SK-N-SH treated with all-trans-retinoic acid at 6 μM for 48 hours (cell line): Measurements from ENCODE around the gene DST.

Source experiments
- ESRRG ChIP-seq: fragments of 250-450 bp; sonication (Bioruptor Pico); IDR thresholded peaks from 2 replicates; pipeline ENCODE4 v1.6.1; 2021; ENCODE audit warnings: mild to moderate bottlenecking
- GLIS3 ChIP-seq: fragments of 250-450 bp; sonication (Bioruptor Pico); IDR thresholded peaks from 2 replicates; pipeline ENCODE4 v1.5.0; 2020; ENCODE audit warnings: mild to moderate bottlenecking, moderate library complexity
- ISL1 ChIP-seq: fragments of 250-450 bp; sonication (Bioruptor Pico); IDR thresholded peaks from 2 replicates; pipeline ENCODE4 v2.1.2; 2022; ENCODE audit warnings: mild to moderate bottlenecking, moderate library complexity
- OSR1 ChIP-seq: fragments of 250-450 bp; sonication (Bioruptor Pico); IDR thresholded peaks from 2 replicates; pipeline ENCODE4 v1.8.0; 2022; ENCODE audit warnings: moderate library complexity, mild to moderate bottlenecking, inconsistent platforms
- RARB ChIP-seq: fragments of 250-450 bp; sonication (Bioruptor Pico); IDR thresholded peaks from 2 replicates; pipeline ENCODE4 v1.8.0; 2021; ENCODE audit warnings: mild to moderate bottlenecking, moderate library complexity
- ZC3H10 ChIP-seq: fragments of 250-450 bp; sonication (Bioruptor Pico); IDR thresholded peaks from 2 replicates; pipeline ENCODE4 v1.5.1; 2021; ENCODE audit warnings: mild to moderate bottlenecking, moderate library complexity
- TF ChIP-seq, protein P1 (sequence below): fragments of 250-450 bp; sonication (Bioruptor Pico); IDR thresholded peaks from 2 replicates; pipeline ENCODE4 v1.8.0; 2021; ENCODE audit warnings: low read depth, mild to moderate bottlenecking, moderate library complexity, borderline replicate concordance

DNA sequence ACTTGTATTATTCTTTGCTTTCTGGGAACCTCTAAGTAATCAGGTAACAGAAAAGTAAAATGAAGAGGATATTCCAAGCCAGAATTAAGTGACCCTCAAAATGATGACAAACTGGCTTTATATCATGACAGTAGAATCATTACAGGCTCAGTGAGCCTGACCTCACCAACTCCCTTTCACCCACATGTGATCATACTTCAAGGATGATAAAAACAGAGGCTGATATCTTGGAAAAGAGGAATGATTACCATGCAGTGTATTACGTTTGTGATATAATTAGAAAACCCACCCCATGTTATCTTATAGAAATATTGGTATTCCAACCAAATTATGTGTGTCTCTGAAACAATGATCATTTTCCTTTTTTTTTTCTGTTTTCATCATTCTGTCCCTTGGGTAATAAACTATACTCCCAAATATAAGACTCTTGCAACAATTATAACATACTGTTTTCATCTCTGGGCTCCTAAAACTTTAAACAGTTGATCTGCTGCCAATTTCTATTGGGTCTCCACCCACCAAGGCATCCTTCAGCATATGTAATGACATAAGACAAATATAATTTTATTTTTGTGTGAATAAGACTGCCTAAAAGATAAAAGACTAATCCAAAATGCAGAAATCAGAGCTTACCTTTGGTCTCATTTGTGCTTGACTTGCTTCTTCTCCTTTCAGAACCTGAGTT lies 115.7 kb downstream of the DST start:
- TF ChIP-seq, protein P1, sequence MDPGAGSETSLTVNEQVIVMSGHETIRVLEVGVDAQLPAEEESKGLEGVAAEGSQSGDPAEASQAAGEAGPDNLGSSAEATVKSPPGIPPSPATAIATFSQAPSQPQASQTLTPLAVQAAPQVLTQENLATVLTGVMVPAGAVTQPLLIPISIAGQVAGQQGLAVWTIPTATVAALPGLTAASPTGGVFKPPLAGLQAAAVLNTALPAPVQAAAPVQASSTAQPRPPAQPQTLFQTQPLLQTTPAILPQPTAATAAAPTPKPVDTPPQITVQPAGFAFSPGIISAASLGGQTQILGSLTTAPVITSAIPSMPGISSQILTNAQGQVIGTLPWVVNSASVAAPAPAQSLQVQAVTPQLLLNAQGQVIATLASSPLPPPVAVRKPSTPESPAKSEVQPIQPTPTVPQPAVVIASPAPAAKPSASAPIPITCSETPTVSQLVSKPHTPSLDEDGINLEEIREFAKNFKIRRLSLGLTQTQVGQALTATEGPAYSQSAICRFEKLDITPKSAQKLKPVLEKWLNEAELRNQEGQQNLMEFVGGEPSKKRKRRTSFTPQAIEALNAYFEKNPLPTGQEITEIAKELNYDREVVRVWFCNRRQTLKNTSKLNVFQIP (CRISPR knock-in tag): no peak
- TF ChIP-seq GLIS3 (CRISPR knock-in tag) (no peak), RARB (no peak), ISL1 (CRISPR knock-in tag) (peak; percentile 77), ZC3H10 (CRISPR knock-in tag) (no peak), ESRRG (CRISPR knock-in tag) (no peak), OSR1 (CRISPR knock-in tag) (no peak)
